ENCODE data around the gene TBC1D14. TPM values are rescaled to one million over a fixed set of nuclear protein-coding genes. Genes with fewer than 3 reads are reported as not detected.

Gene TBC1D14
- polyA plus RNA-seq, 1 donor: 46.0 TPM

- no peak for DNase-seq
These were observed 136.6 kb downstream of the TBC1D14 start for GRCh38 chr4:7045961-7046921.

- DNase-seq: no peak
These were observed 137.3 kb downstream of the TBC1D14 start for GRCh38 chr4:7046971-7047370.

- DNase-seq: no peak
These were observed 139.0 kb downstream of the TBC1D14 start for GRCh38 chr4:7048642-7049041.

GRCh38 chr4:7049295-7049694 lies 139.7 kb downstream of the TBC1D14 start:
- DNase-seq: no peak

GRCh38 chr4:7049739-7050138 lies 140.1 kb downstream of the TBC1D14 start:
- no peak for DNase-seq

- DNase-seq: no peak
These were observed 141.0 kb downstream of the TBC1D14 start for GRCh38 chr4:7050481-7051143.

- no peak for DNase-seq
These were observed 141.5 kb downstream of the TBC1D14 start for GRCh38 chr4:7051144-7051495.

GRCh38 chr4:7051905-7052304 lies 142.3 kb downstream of the TBC1D14 start:
- DNase-seq: no peak

GRCh38 chr4:7052313-7052712 lies 142.7 kb downstream of the TBC1D14 start:
- DNase-seq: no peak

- DNase-seq: no peak
These were observed 143.5 kb downstream of the TBC1D14 start for GRCh38 chr4:7052923-7053715.

GRCh38 chr4:7054106-7054880 lies 144.7 kb downstream of the TBC1D14 start:
- DNase-seq: no peak

- DNase-seq: no peak
These were observed 145.7 kb downstream of the TBC1D14 start for GRCh38 chr4:7055111-7055989.

- no peak for DNase-seq
These were observed 146.3 kb downstream of the TBC1D14 start for GRCh38 chr4:7055990-7056325.

GRCh38 chr4:7058792-7059191 lies 149.2 kb downstream of the TBC1D14 start:
- DNase-seq: no peak

- DNase-seq: no peak
These were observed 150.0 kb downstream of the TBC1D14 start for GRCh38 chr4:7059662-7060061.

- no peak for DNase-seq
These were observed 150.9 kb downstream of the TBC1D14 start for GRCh38 chr4:7060346-7061150.

GRCh38 chr4:7061815-7062214 lies 152.2 kb downstream of the TBC1D14 start:
- DNase-seq: no peak

- no peak for DNase-seq
These were observed 153.2 kb downstream of the TBC1D14 start for GRCh38 chr4:7062816-7063215.

GRCh38 chr4:7063362-7063761 lies 153.7 kb downstream of the TBC1D14 start:
- DNase-seq: no peak

GRCh38 chr4:7066006-7066405 lies 156.4 kb downstream of the TBC1D14 start:
- no peak for DNase-seq
